Uterus (tissue), 4 donors: ENCODE measurements around the gene ADARB2. TPM values are rescaled to one million over a fixed set of nuclear protein-coding genes. Genes with fewer than 3 reads are reported as not detected.

ENCODE experiments used
- DNase-seq, 2 donors: peaks; one replicate each; pipeline ENCODE4 v3.0.0-alpha.2; 2019 to 2020
- H3K27ac ChIP-seq, 2 donors: fragments of 200-600 bp; sonication (generic); 1 replicate in 1 of 2; 2 replicates in 1 of 2; pipeline ENCODE4 v1.5.1; 2016 to 2018
- H3K27me3 ChIP-seq, 2 donors: fragments of 200-600 bp; sonication (generic); one replicate each; pipeline ENCODE4 v1.5.1; 2018 to 2019; ENCODE audit warnings: control low read depth in 1 of 2
- H3K36me3 ChIP-seq, 2 donors: fragments of 200-600 bp; sonication (generic); one replicate each; pipeline ENCODE4 v1.5.1; 2019; ENCODE audit warnings: control low read depth in 1 of 2
- H3K4me1 ChIP-seq, 2 donors: fragments of 200-600 bp; sonication (generic); one replicate each; pipeline ENCODE4 v1.5.1; 2018 to 2019; ENCODE audit warnings: control low read depth in 1 of 2
- H3K4me3 ChIP-seq, 2 donors: fragments of 200-600 bp; sonication (generic); 1 replicate in 1 of 2; 2 replicates in 1 of 2; pipeline ENCODE4 v1.5.1; 2018 to 2019; ENCODE audit warnings: mild to moderate bottlenecking in 1 of 2
- H3K9me3 ChIP-seq, 2 donors: fragments of 200-600 bp; sonication (generic); one replicate each; pipeline ENCODE4 v1.5.1; 2019; ENCODE audit warnings: control low read depth in 1 of 2
- CTCF ChIP-seq, 4 experiments: fragments of 200-600 bp in 2 of 4; fragments of 450-650 bp in 2 of 4; sonication (generic) in 2 of 4; IDR thresholded peaks; one replicate each; pipeline ENCODE4 v1.5.1; 2016 to 2019; ENCODE audit warnings: antibody characterized with exemption in 4 of 4, mild to moderate bottlenecking in 2 of 4, moderate library complexity in 1 of 4
- POLR2A ChIP-seq, 2 donors: fragments of 450-650 bp; IDR thresholded peaks; one replicate each; pipeline ENCODE4 v1.6.1; 2016; ENCODE audit warnings: antibody characterized with exemption in 2 of 2, mild to moderate bottlenecking in 1 of 2, moderate library complexity in 1 of 2
- intact Hi-C: fragments of 100-400 bp; cut with DNase I; formaldehyde crosslinking; loops from one replicate; pipeline ENCODE4 v1.15.1; 2023; ENCODE audit warnings: low total_unique reads
- total RNA-seq, 4 donors: library from RNA; depleted of rRNA in 3 of 4; stranded (reverse); fragments of >200 nt in 3 of 4; gene quantifications; one replicate each; pipeline versions ENCODE4 v1.1.0 to v1.2.4, GENCODE V29; 2014 to 2023
- donor health status: DM: yes; HTN: yes; CAD: no.

Gene ADARB2
- total RNA-seq, 4 donors from 2014 or later: 0.76 to 2.6 (median 2.0) TPM; not detected in 1

GRCh38 chr10:1579141-1579491 lies 158.2 kb downstream of the ADARB2 start:
- no peaks in the 10 kb centered on the region for H3K9me3 ChIP-seq
- no peaks in the 10 kb centered on the region for H3K4me1 ChIP-seq
- intact Hi-C loops: no loop called here
- no peak for DNase-seq
- H3K36me3 ChIP-seq: no peaks in the 10 kb centered on the region
- TF ChIP-seq CTCF (IDR thresholded peaks at IDR 0.05) (no peak), POLR2A (IDR thresholded peaks at IDR 0.05) (no peak)
- no peak overlapping the region for H3K4me3 ChIP-seq
- H3K27me3 ChIP-seq: no peaks in the 10 kb centered on the region
- no peak overlapping the region for H3K27ac ChIP-seq

- Histone ChIP-seq H3K4me3 (no peak overlapping the region), H3K27me3 (no peaks in the 10 kb centered on the region), H3K9me3 (no peaks in the 10 kb centered on the region), H3K4me1 (no peaks in the 10 kb centered on the region), H3K36me3 (no peaks in the 10 kb centered on the region), H3K27ac (no peak overlapping the region)
- TF ChIP-seq CTCF (IDR thresholded peaks at IDR 0.05) (no peak), POLR2A (IDR thresholded peaks at IDR 0.05) (no peak)
- no peak for DNase-seq
- intact Hi-C loops: no loop called here
Observed at GRCh38 chr10:1578392-1579140, 158.8 kb downstream of the ADARB2 start.

- Histone ChIP-seq H3K9me3 (no peaks in the 10 kb centered on the region), H3K27me3 (no peaks in the 10 kb centered on the region), H3K36me3 (no peaks in the 10 kb centered on the region), H3K27ac (no peak overlapping the region), H3K4me3 (no peak overlapping the region), H3K4me1 (no peaks in the 10 kb centered on the region)
- TF ChIP-seq POLR2A (IDR thresholded peaks at IDR 0.05) (no peak), CTCF (IDR thresholded peaks at IDR 0.05) (no peak)
- intact Hi-C loops: no loop called here
- no peak for DNase-seq
Observed at GRCh38 chr10:1577945-1578344, 159.4 kb downstream of the ADARB2 start.

GRCh38 chr10:1577373-1577770 lies 160.0 kb downstream of the ADARB2 start:
- Histone ChIP-seq H3K27me3 (no peaks in the 10 kb centered on the region), H3K4me1 (no peaks in the 10 kb centered on the region), H3K27ac (no peak overlapping the region), H3K9me3 (no peaks in the 10 kb centered on the region), H3K36me3 (no peaks in the 10 kb centered on the region), H3K4me3 (no peak overlapping the region)
- intact Hi-C loops: no loop called here
- TF ChIP-seq CTCF (IDR thresholded peaks at IDR 0.05) (no peak), POLR2A (IDR thresholded peaks at IDR 0.05) (no peak)
- no peak for DNase-seq

- no peak for DNase-seq
- H3K4me3 ChIP-seq: no peak overlapping the region
Observed at GRCh38 chr10:1576467-1577372, 160.6 kb downstream of the ADARB2 start.

More at GRCh38 chr10:1576467-1577372, 160.6 kb downstream of the ADARB2 start:
- Histone ChIP-seq H3K27me3 (no peaks in the 10 kb centered on the region), H3K27ac (no peak overlapping the region), H3K36me3 (no peaks in the 10 kb centered on the region), H3K9me3 (no peaks in the 10 kb centered on the region), H3K4me1 (no peaks in the 10 kb centered on the region)
- intact Hi-C loops: no loop called here
- TF ChIP-seq CTCF (IDR thresholded peaks at IDR 0.05): no peak
- TF ChIP-seq POLR2A (IDR thresholded peaks at IDR 0.05): no peak
